ENCODE data around the gene AKR1B1.

AKR1B1 gene

GRCh38 chr7:134483296-134483695 lies 24.4 kb upstream of the AKR1B1 start:
- H3K27ac ChIP-seq (ENCODE audit: low read depth, low read length): no peak overlapping the region
- H3K36me3 ChIP-seq (ENCODE audit: control insufficient read depth in 1 of 2, insufficient read depth in 2 of 2, low read length in 2 of 2): no peaks in the 10 kb centered on the region
- no peak overlapping the region for H3K4me3 ChIP-seq (ENCODE audit: low read depth in 1 of 2, low read length in 2 of 2)
- no peak overlapping the region for H3K9ac ChIP-seq (ENCODE audit: low read depth in 1 of 2, low read length in 2 of 2)
- H3K4me1 ChIP-seq (ENCODE audit: control insufficient read depth in 1 of 2, insufficient read depth in 2 of 2, low read length in 2 of 2): no peaks in the 10 kb centered on the region
- H3K9me3 ChIP-seq (ENCODE audit: control insufficient read depth in 1 of 2, low read length in 2 of 2): no peaks in the 10 kb centered on the region
- no peaks in the 10 kb centered on the region for H3K27me3 ChIP-seq (ENCODE audit: control insufficient read depth in 1 of 2, insufficient read depth in 2 of 2, low read length in 2 of 2)

GRCh38 chr7:134482858-134483257 lies 24.0 kb upstream of the AKR1B1 start:
- H3K9ac ChIP-seq (ENCODE audit: low read depth in 1 of 2, low read length in 2 of 2): no peak overlapping the region
- H3K9me3 ChIP-seq (ENCODE audit: control insufficient read depth in 1 of 2, low read length in 2 of 2): no peaks in the 10 kb centered on the region
- H3K27ac ChIP-seq (ENCODE audit: low read depth, low read length): no peak overlapping the region
- H3K4me1 ChIP-seq (ENCODE audit: control insufficient read depth in 1 of 2, insufficient read depth in 2 of 2, low read length in 2 of 2): no peaks in the 10 kb centered on the region
- no peaks in the 10 kb centered on the region for H3K36me3 ChIP-seq (ENCODE audit: control insufficient read depth in 1 of 2, insufficient read depth in 2 of 2, low read length in 2 of 2)
- no peak overlapping the region for H3K4me3 ChIP-seq (ENCODE audit: low read depth in 1 of 2, low read length in 2 of 2)
- no peaks in the 10 kb centered on the region for H3K27me3 ChIP-seq (ENCODE audit: control insufficient read depth in 1 of 2, insufficient read depth in 2 of 2, low read length in 2 of 2)

GRCh38 chr7:134481167-134481566 lies 22.3 kb upstream of the AKR1B1 start:
- Histone ChIP-seq H3K9ac (ENCODE audit: low read depth in 1 of 2, low read length in 2 of 2) (no peak overlapping the region), H3K9me3 (ENCODE audit: control insufficient read depth in 1 of 2, low read length in 2 of 2) (no peaks in the 10 kb centered on the region), H3K27me3 (ENCODE audit: control insufficient read depth in 1 of 2, insufficient read depth in 2 of 2, low read length in 2 of 2) (no peaks in the 10 kb centered on the region), H3K4me3 (ENCODE audit: low read depth in 1 of 2, low read length in 2 of 2) (no peak overlapping the region), H3K36me3 (ENCODE audit: control insufficient read depth in 1 of 2, insufficient read depth in 2 of 2, low read length in 2 of 2) (no peaks in the 10 kb centered on the region), H3K27ac (ENCODE audit: low read depth, low read length) (no peak overlapping the region), H3K4me1 (ENCODE audit: control insufficient read depth in 1 of 2, insufficient read depth in 2 of 2, low read length in 2 of 2) (no peaks in the 10 kb centered on the region)

- no peaks in the 10 kb centered on the region for H3K36me3 ChIP-seq (ENCODE audit: control insufficient read depth in 1 of 2, insufficient read depth in 2 of 2, low read length in 2 of 2)
- H3K9me3 ChIP-seq (ENCODE audit: control insufficient read depth in 1 of 2, low read length in 2 of 2): no peaks in the 10 kb centered on the region
- no peak overlapping the region for H3K9ac ChIP-seq (ENCODE audit: low read depth in 1 of 2, low read length in 2 of 2)
- no peaks in the 10 kb centered on the region for H3K4me1 ChIP-seq (ENCODE audit: control insufficient read depth in 1 of 2, insufficient read depth in 2 of 2, low read length in 2 of 2)
- no peak overlapping the region for H3K4me3 ChIP-seq (ENCODE audit: low read depth in 1 of 2, low read length in 2 of 2)
- H3K27me3 ChIP-seq (ENCODE audit: control insufficient read depth in 1 of 2, insufficient read depth in 2 of 2, low read length in 2 of 2): no peaks in the 10 kb centered on the region
- H3K27ac ChIP-seq (ENCODE audit: low read depth, low read length): no peak overlapping the region
Measured at GRCh38 chr7:134480730-134481129, 21.8 kb upstream of the AKR1B1 start.

GRCh38 chr7:134480202-134480601 lies 21.3 kb upstream of the AKR1B1 start:
- H3K27me3 ChIP-seq (ENCODE audit: control insufficient read depth in 1 of 2, insufficient read depth in 2 of 2, low read length in 2 of 2): no peaks in the 10 kb centered on the region
- no peaks in the 10 kb centered on the region for H3K36me3 ChIP-seq (ENCODE audit: control insufficient read depth in 1 of 2, insufficient read depth in 2 of 2, low read length in 2 of 2)
- H3K9me3 ChIP-seq (ENCODE audit: control insufficient read depth in 1 of 2, low read length in 2 of 2): no peaks in the 10 kb centered on the region
- no peak overlapping the region for H3K27ac ChIP-seq (ENCODE audit: low read depth, low read length)
- no peaks in the 10 kb centered on the region for H3K4me1 ChIP-seq (ENCODE audit: control insufficient read depth in 1 of 2, insufficient read depth in 2 of 2, low read length in 2 of 2)
- H3K4me3 ChIP-seq (ENCODE audit: low read depth in 1 of 2, low read length in 2 of 2): no peak overlapping the region
- H3K9ac ChIP-seq (ENCODE audit: low read depth in 1 of 2, low read length in 2 of 2): no peak overlapping the region

GRCh38 chr7:134478707-134479106 lies 19.8 kb upstream of the AKR1B1 start:
- Histone ChIP-seq H3K4me1 (ENCODE audit: control insufficient read depth in 1 of 2, insufficient read depth in 2 of 2, low read length in 2 of 2) (no peaks in the 10 kb centered on the region), H3K36me3 (ENCODE audit: control insufficient read depth in 1 of 2, insufficient read depth in 2 of 2, low read length in 2 of 2) (no peaks in the 10 kb centered on the region), H3K27me3 (ENCODE audit: control insufficient read depth in 1 of 2, insufficient read depth in 2 of 2, low read length in 2 of 2) (no peaks in the 10 kb centered on the region), H3K27ac (ENCODE audit: low read depth, low read length) (no peak overlapping the region), H3K4me3 (ENCODE audit: low read depth in 1 of 2, low read length in 2 of 2) (no peak overlapping the region), H3K9ac (ENCODE audit: low read depth in 1 of 2, low read length in 2 of 2) (no peak overlapping the region), H3K9me3 (ENCODE audit: control insufficient read depth in 1 of 2, low read length in 2 of 2) (no peaks in the 10 kb centered on the region)

GRCh38 chr7:134477954-134478353 lies 19.1 kb upstream of the AKR1B1 start:
- Histone ChIP-seq H3K9me3 (ENCODE audit: control insufficient read depth in 1 of 2, low read length in 2 of 2) (no peaks in the 10 kb centered on the region), H3K4me3 (ENCODE audit: low read depth in 1 of 2, low read length in 2 of 2) (no peak overlapping the region), H3K27ac (ENCODE audit: low read depth, low read length) (no peak overlapping the region), H3K4me1 (ENCODE audit: control insufficient read depth in 1 of 2, insufficient read depth in 2 of 2, low read length in 2 of 2) (no peaks in the 10 kb centered on the region), H3K36me3 (ENCODE audit: control insufficient read depth in 1 of 2, insufficient read depth in 2 of 2, low read length in 2 of 2) (no peaks in the 10 kb centered on the region), H3K9ac (ENCODE audit: low read depth in 1 of 2, low read length in 2 of 2) (no peak overlapping the region), H3K27me3 (ENCODE audit: control insufficient read depth in 1 of 2, insufficient read depth in 2 of 2, low read length in 2 of 2) (no peaks in the 10 kb centered on the region)

- Histone ChIP-seq H3K36me3 (ENCODE audit: control insufficient read depth in 1 of 2, insufficient read depth in 2 of 2, low read length in 2 of 2) (no peaks in the 10 kb centered on the region), H3K4me1 (ENCODE audit: control insufficient read depth in 1 of 2, insufficient read depth in 2 of 2, low read length in 2 of 2) (peaks cover 3 to 6% of the 10 kb centered on the region in 2 donors), H3K27me3 (ENCODE audit: control insufficient read depth in 1 of 2, insufficient read depth in 2 of 2, low read length in 2 of 2) (no peaks in the 10 kb centered on the region), H3K27ac (ENCODE audit: low read depth, low read length) (no peak overlapping the region), H3K9me3 (ENCODE audit: control insufficient read depth in 1 of 2, low read length in 2 of 2) (no peaks in the 10 kb centered on the region), H3K9ac (ENCODE audit: low read depth in 1 of 2, low read length in 2 of 2) (no peak overlapping the region), H3K4me3 (ENCODE audit: low read depth in 1 of 2, low read length in 2 of 2) (no peak overlapping the region)
Measured at GRCh38 chr7:134476044-134476443, 17.1 kb upstream of the AKR1B1 start.

GRCh38 chr7:134474828-134475227 lies 15.9 kb upstream of the AKR1B1 start:
- no peaks in the 10 kb centered on the region for H3K9me3 ChIP-seq (ENCODE audit: control insufficient read depth in 1 of 2, low read length in 2 of 2)
- H3K36me3 ChIP-seq (ENCODE audit: control insufficient read depth in 1 of 2, insufficient read depth in 2 of 2, low read length in 2 of 2): no peaks in the 10 kb centered on the region
- no peak overlapping the region for H3K27ac ChIP-seq (ENCODE audit: low read depth, low read length)
- H3K4me3 ChIP-seq (ENCODE audit: low read depth in 1 of 2, low read length in 2 of 2): no peak overlapping the region
- H3K9ac ChIP-seq (ENCODE audit: low read depth in 1 of 2, low read length in 2 of 2): no peak overlapping the region
- peaks cover 3 to 6% of the 10 kb centered on the region in 2 donors for H3K4me1 ChIP-seq (ENCODE audit: control insufficient read depth in 1 of 2, insufficient read depth in 2 of 2, low read length in 2 of 2)
- H3K27me3 ChIP-seq (ENCODE audit: control insufficient read depth in 1 of 2, insufficient read depth in 2 of 2, low read length in 2 of 2): no peaks in the 10 kb centered on the region

- Histone ChIP-seq H3K4me1 (ENCODE audit: control insufficient read depth in 1 of 2, insufficient read depth in 2 of 2, low read length in 2 of 2) (peaks cover 3 to 6% of the 10 kb centered on the region in 2 donors), H3K27ac (ENCODE audit: low read depth, low read length) (no peak overlapping the region), H3K36me3 (ENCODE audit: control insufficient read depth in 1 of 2, insufficient read depth in 2 of 2, low read length in 2 of 2) (no peaks in the 10 kb centered on the region), H3K27me3 (ENCODE audit: control insufficient read depth in 1 of 2, insufficient read depth in 2 of 2, low read length in 2 of 2) (no peaks in the 10 kb centered on the region), H3K9ac (ENCODE audit: low read depth in 1 of 2, low read length in 2 of 2) (no peak overlapping the region), H3K4me3 (ENCODE audit: low read depth in 1 of 2, low read length in 2 of 2) (no peak overlapping the region), H3K9me3 (ENCODE audit: control insufficient read depth in 1 of 2, low read length in 2 of 2) (no peaks in the 10 kb centered on the region)
Measured at GRCh38 chr7:134473861-134474291, 15.0 kb upstream of the AKR1B1 start.
